ENCODE data around the gene FGF19.

- TF ChIP-seq, protein P1, sequence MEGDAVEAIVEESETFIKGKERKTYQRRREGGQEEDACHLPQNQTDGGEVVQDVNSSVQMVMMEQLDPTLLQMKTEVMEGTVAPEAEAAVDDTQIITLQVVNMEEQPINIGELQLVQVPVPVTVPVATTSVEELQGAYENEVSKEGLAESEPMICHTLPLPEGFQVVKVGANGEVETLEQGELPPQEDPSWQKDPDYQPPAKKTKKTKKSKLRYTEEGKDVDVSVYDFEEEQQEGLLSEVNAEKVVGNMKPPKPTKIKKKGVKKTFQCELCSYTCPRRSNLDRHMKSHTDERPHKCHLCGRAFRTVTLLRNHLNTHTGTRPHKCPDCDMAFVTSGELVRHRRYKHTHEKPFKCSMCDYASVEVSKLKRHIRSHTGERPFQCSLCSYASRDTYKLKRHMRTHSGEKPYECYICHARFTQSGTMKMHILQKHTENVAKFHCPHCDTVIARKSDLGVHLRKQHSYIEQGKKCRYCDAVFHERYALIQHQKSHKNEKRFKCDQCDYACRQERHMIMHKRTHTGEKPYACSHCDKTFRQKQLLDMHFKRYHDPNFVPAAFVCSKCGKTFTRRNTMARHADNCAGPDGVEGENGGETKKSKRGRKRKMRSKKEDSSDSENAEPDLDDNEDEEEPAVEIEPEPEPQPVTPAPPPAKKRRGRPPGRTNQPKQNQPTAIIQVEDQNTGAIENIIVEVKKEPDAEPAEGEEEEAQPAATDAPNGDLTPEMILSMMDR (IDR thresholded peaks at IDR 0.05; ENCODE audit: borderline replicate concordance, extremely low read depth, low read length, poor library complexity, severe bottlenecking), result no peak
- TF ChIP-seq EZH2 (IDR thresholded peaks at IDR 0.05; ENCODE audit: borderline replicate concordance, low read depth, low read length, severe bottlenecking), result no peak
Observed at GRCh38 chr11:69729252-69729651, 25.4 kb upstream of the FGF19 start.
